CD4-positive, alpha-beta T cell treated with Interleukin-1 beta for 1 hour (primary cell): Measurements from ENCODE around the gene FUT3.

ENCODE experiments used
- DNase-seq, 2 donors: peaks; one replicate each; pipeline ENCODE4 v3.0.0-alpha.2; 2020 to 2022

FUT3 gene

GRCh38 chr19:5822181-5822844 lies 28.9 kb downstream of the FUT3 start:
- no peak for DNase-seq

GRCh38 chr19:5821521-5822180 lies 29.6 kb downstream of the FUT3 start:
- no peak for DNase-seq

- DNase-seq = no peak
Measured at GRCh38 chr19:5820785-5821184, 30.5 kb downstream of the FUT3 start.

GRCh38 chr19:5818594-5818993 lies 32.7 kb downstream of the FUT3 start:
- no peak for DNase-seq

- no peak for DNase-seq
Measured at GRCh38 chr19:5817218-5817617, 34.0 kb downstream of the FUT3 start.

- DNase-seq = no peak
Measured at GRCh38 chr19:5814852-5815246, 36.4 kb downstream of the FUT3 start.

- no peak for DNase-seq
Measured at GRCh38 chr19:5814123-5814851, 37.0 kb downstream of the FUT3 start.

- no peak for DNase-seq
Measured at GRCh38 chr19:5811117-5811516, 40.1 kb downstream of the FUT3 start.

GRCh38 chr19:5809469-5809868 lies 41.8 kb downstream of the FUT3 start:
- DNase-seq = no peak

- DNase-seq = no peak
Measured at GRCh38 chr19:5809053-5809452, 42.2 kb downstream of the FUT3 start.

- no peak for DNase-seq
Measured at GRCh38 chr19:5808120-5808816, 43.0 kb downstream of the FUT3 start.

- no peak for DNase-seq
Measured at GRCh38 chr19:5806905-5807304, 44.3 kb downstream of the FUT3 start.

- DNase-seq = no peak
Measured at GRCh38 chr19:5806133-5806489, 45.1 kb downstream of the FUT3 start.

- DNase-seq = peak; percentile 57 to 61
Measured at GRCh38 chr19:5805462-5806132, 45.7 kb downstream of the FUT3 start.

- peak; percentile 57 to 62 for DNase-seq
Measured at GRCh38 chr19:5804516-5805461, 46.5 kb downstream of the FUT3 start, which contains the start of gene NRTN. TSS of gene NRTN (plus strand) at chr19:5805067. CDS start at chr19:5824166, 19,099 bp downstream.

GRCh38 chr19:5803752-5804515 lies 47.3 kb downstream of the FUT3 start:
- DNase-seq = peak; percentile 92 to 93

- no peak for DNase-seq
Measured at GRCh38 chr19:5803441-5803751, 47.9 kb downstream of the FUT3 start.

- DNase-seq = no peak
Measured at GRCh38 chr19:5801796-5802619, 49.2 kb downstream of the FUT3 start.

- no peak for DNase-seq
Measured at GRCh38 chr19:5800361-5801270, 50.6 kb downstream of the FUT3 start.
